ENCODE results near the gene NT5C3B.
"Not testable (repeated sequence)": the region's sequence is repeated elsewhere in the genome, so short reads cannot be mapped to it uniquely, and the experiment has no call there.

GRCh38 chr17:41874293-41874670, 38.2 kb upstream of the NT5C3B start:
- not testable (repeated sequence) for TF ChIP-seq CTCF, POLR2AphosphoS5, POLR2A (IDR thresholded peaks at IDR 0.05)

All from stomach (tissue), 4 donors.